Keratinocyte (primary cell): ENCODE data around the gene ACP2. TPM values are rescaled to one million over a fixed set of nuclear protein-coding genes. Genes with fewer than 3 reads are reported as not detected.

Experiments used
- DNase-seq: peaks from one replicate; pipeline ENCODE4 v3.0.0-alpha.2; 2011; ENCODE audit warnings: low read depth, missing footprints, low spot score
- FAIRE-seq: peaks from 2 replicates; lab custom pipeline; 2011; peaks lifted over from hg19 to GRCh38; lab: Jason Lieb, UNC
- H2AFZ ChIP-seq: 2 replicates; pipeline ENCODE4 v1.6.0; 2012; ENCODE audit warnings: low read length, control low read depth, inconsistent platforms; ENCODE audit not compliant: control insufficient read depth
- H3K27ac ChIP-seq: 2 replicates; pipeline ENCODE4 v1.5.1; 2011; ENCODE audit warnings: low read length; ENCODE audit not compliant: control insufficient read depth, insufficient read depth
- H3K27me3 ChIP-seq: 3 replicates; pipeline ENCODE4 v1.6.0; 2011; ENCODE audit warnings: low read length; ENCODE audit not compliant: control insufficient read depth, insufficient read depth; ENCODE audit errors: extremely low read depth
- H3K36me3 ChIP-seq, 2 experiments: 2 replicates in 1 of 2; 3 replicates in 1 of 2; pipeline ENCODE4 v1.5.1; 2011; ENCODE audit warnings: low read length in 2 of 2, mild to moderate bottlenecking in 1 of 2; ENCODE audit not compliant: control insufficient read depth in 2 of 2, insufficient read depth in 2 of 2; ENCODE audit errors: extremely low read depth in 1 of 2
- H3K4me1 ChIP-seq: 3 replicates; pipeline ENCODE4 v1.5.1; 2011; ENCODE audit warnings: low read length; ENCODE audit not compliant: control insufficient read depth, insufficient read depth; ENCODE audit errors: extremely low read depth
- H3K4me2 ChIP-seq: 3 replicates; pipeline ENCODE4 v1.6.0; 2011; ENCODE audit warnings: low read depth, low read length; ENCODE audit not compliant: control insufficient read depth, insufficient read depth; ENCODE audit errors: extremely low read depth
- H3K4me3 ChIP-seq, 3 experiments: fragments of 200-600 bp in 1 of 3; sonication (generic) in 1 of 3; 2 replicates in 2 of 3; 3 replicates in 1 of 3; pipeline ENCODE4 v1.5.1; 2011 to 2016; ENCODE audit warnings: low read length in 3 of 3, mild to moderate bottlenecking in 3 of 3, control low read depth in 2 of 3, inconsistent platforms in 1 of 3, low read depth in 1 of 3, mixed read lengths in 1 of 3, mixed run types in 1 of 3, moderate library complexity in 1 of 3; ENCODE audit not compliant: control insufficient read depth in 2 of 3, insufficient read depth in 2 of 3; ENCODE audit errors: extremely low read depth in 1 of 3
- H3K79me2 ChIP-seq: 2 replicates; pipeline ENCODE4 v1.6.0; 2012; ENCODE audit warnings: low read length; ENCODE audit not compliant: control insufficient read depth, insufficient read depth
- H3K9ac ChIP-seq: 3 replicates; pipeline ENCODE4 v1.6.0; 2011; ENCODE audit warnings: low read length; ENCODE audit not compliant: control insufficient read depth, insufficient read depth; ENCODE audit errors: extremely low read depth
- H3K9me1 ChIP-seq: 3 replicates; pipeline ENCODE4 v1.6.0; 2011; ENCODE audit warnings: low read length; ENCODE audit not compliant: control insufficient read depth, insufficient read depth; ENCODE audit errors: extremely low read depth
- H3K9me3 ChIP-seq: 2 replicates; pipeline ENCODE4 v1.5.1; 2012; ENCODE audit warnings: low read depth, low read length; ENCODE audit not compliant: control insufficient read depth
- H4K20me1 ChIP-seq: 3 replicates; pipeline ENCODE4 v1.6.0; 2011; ENCODE audit warnings: low read length; ENCODE audit not compliant: control insufficient read depth, insufficient read depth; ENCODE audit errors: extremely low read depth
- CTCF ChIP-seq, 3 experiments: IDR thresholded peaks in 1 of 3; conservative IDR thresholded peaks in 1 of 3; optimal IDR thresholded peaks in 1 of 3; 2 replicates in 2 of 3; 3 replicates in 1 of 3; pipeline versions ENCODE3 to v1.5.1; 2011; ENCODE audit warnings: low read length in 3 of 3, mild to moderate bottlenecking in 3 of 3, moderate library complexity in 2 of 3, control low read depth in 1 of 3, inconsistent platforms in 1 of 3; ENCODE audit not compliant: insufficient read depth in 2 of 3; ENCODE audit errors: extremely low read depth in 1 of 3
- EZH2 ChIP-seq: IDR thresholded peaks from one replicate; pipeline ENCODE4 v1.6.1; 2012; ENCODE audit warnings: inconsistent platforms, mild to moderate bottlenecking, low read length, moderate library complexity
- dilution Hi-C: fragments of 300-500 bp; cut with MboI; formaldehyde crosslinking; loops from one replicate; pipeline ENCODE4 v1.7.0; 2020; ENCODE audit warnings: low sequenced_read_pairs; ENCODE audit not compliant: extremely low pct_ligation_motif_present
- polyA plus RNA-seq, 5 experiments: library from polyadenylated mRNA; depleted of rRNA in 3 of 5; stranded (reverse) in 3 of 5; stranded (forward) in 1 of 5; unstranded in 1 of 5; fragments of >200 nt; gene quantifications; 1 replicate in 1 of 5; 2 replicates in 3 of 5; 3 replicates in 1 of 5; pipeline versions ENCODE4 v1.2.1 to v1.2.3, GENCODE V29; 2011 to 2012; ENCODE audit warnings: missing spikeins in 2 of 5, low read depth in 1 of 5, low replicate concordance in 1 of 5

Gene ACP2
- polyA plus RNA-seq, 1 donor (not counting 4 experiments of a cell fraction or from before 2014, with no cell fraction given): 11.5 TPM

GRCh38 chr11:47259232-47259977, 10.8 kb upstream of the ACP2 start:
- Histone ChIP-seq H3K27ac (no peak overlapping the region), H3K36me3 (no peaks in the 10 kb centered on the region), H3K27me3 (no peaks in the 10 kb centered on the region), H3K9ac (no peak overlapping the region), H3K4me3 (no peak overlapping the region), H4K20me1 (no peaks in the 10 kb centered on the region), H2AFZ (no peak overlapping the region), H3K4me2 (no peak overlapping the region), H3K79me2 (no peaks in the 10 kb centered on the region), H3K9me1 (no peaks in the 10 kb centered on the region), H3K4me1 (peaks cover 14% of the 10 kb centered on the region), H3K9me3 (no peaks in the 10 kb centered on the region)
- TF ChIP-seq CTCF (optimal IDR thresholded peaks at IDR 0.05 in 1 of 3, IDR thresholded peaks at IDR 0.05 in 1 of 3, conservative IDR thresholded peaks at IDR 0.05 in 1 of 3; ENCODE audit: extremely low read depth in 1 of 3, insufficient read depth in 2 of 3, low read length in 3 of 3) (peak; percentile 62 to 65 (median 62)), EZH2 (no peak)
- FAIRE-seq (no peak), DNase-seq (no peak)
- dilution Hi-C loops: no loop called here

- FAIRE-seq: no peak
- dilution Hi-C loops: no loop called here
- Histone ChIP-seq H3K9ac (no peak overlapping the region), H3K36me3 (no peaks in the 10 kb centered on the region), H3K4me2 (no peak overlapping the region), H2AFZ (no peak overlapping the region), H3K9me3 (no peaks in the 10 kb centered on the region), H3K27ac (no peak overlapping the region), H3K4me3 (no peak overlapping the region), H3K79me2 (no peaks in the 10 kb centered on the region), H3K9me1 (no peaks in the 10 kb centered on the region), H3K4me1 (peaks cover 14% of the 10 kb centered on the region), H3K27me3 (no peaks in the 10 kb centered on the region), H4K20me1 (no peaks in the 10 kb centered on the region)
- TF ChIP-seq EZH2 (no peak), CTCF (optimal IDR thresholded peaks at IDR 0.05 in 1 of 3, IDR thresholded peaks at IDR 0.05 in 1 of 3, conservative IDR thresholded peaks at IDR 0.05 in 1 of 3; ENCODE audit: extremely low read depth in 1 of 3, insufficient read depth in 2 of 3, low read length in 3 of 3) (no peak)
- DNase-seq: no peak
These were observed 9.8 kb upstream of the ACP2 start for GRCh38 chr11:47258317-47258902.
